K562 (cell line): Measurements from ENCODE around the gene WDR13. TPM values are rescaled to one million over a fixed set of nuclear protein-coding genes. Genes with fewer than 3 reads are reported as not detected.
A peak's percentile ranks its signal among the peaks of the same experiment; 100 is the strongest.

Source experiments
- CSDE1 ChIP-seq, 2 experiments: fragments of 450-650 bp; IDR thresholded peaks; 2 replicates each; pipeline ENCODE4 v1.6.1; 2016; ENCODE audit warnings: mild to moderate bottlenecking in 1 of 2
- EGR1 ChIP-seq: fragments of 450-650 bp; conservative IDR thresholded peaks from 2 replicates; pipeline ENCODE4 v1.6.1; 2017; ENCODE audit warnings: mild to moderate bottlenecking
- EP400 ChIP-seq: fragments of 450-650 bp; IDR thresholded peaks from 2 replicates; pipeline ENCODE4 v1.6.1; 2017; ENCODE audit warnings: antibody characterized with exemption, mild to moderate bottlenecking, moderate library complexity
- MCM5 ChIP-seq: fragments of 450-650 bp; IDR thresholded peaks from 2 replicates; pipeline ENCODE4 v1.6.1; 2016; ENCODE audit warnings: low read depth
- MTF1 ChIP-seq: fragments of 250-450 bp; sonication (Bioruptor Pico); IDR thresholded peaks from 2 replicates; pipeline ENCODE4 v1.9.0; 2021; ENCODE audit warnings: moderate library complexity, mild to moderate bottlenecking, inconsistent platforms, borderline replicate concordance
- NR3C1 ChIP-seq: sonication (generic); formaldehyde crosslinking; IDR thresholded peaks from 2 replicates; pipeline ENCODE4 v1.8.1; 2022; ENCODE audit warnings: missing genetic modification reagents
- RBM14 ChIP-seq: fragments of 200-400 bp; formaldehyde crosslinking; IDR thresholded peaks from 2 replicates; pipeline ENCODE4 v1.6.1; 2018; ENCODE audit warnings: low read depth, mild to moderate bottlenecking, low read length, moderate library complexity, borderline replicate concordance; ENCODE audit not compliant: insufficient read depth
- SIN3A ChIP-seq, 2 experiments: fragments of 150-350 bp in 1 of 2; IDR thresholded peaks; 2 replicates each; pipeline ENCODE4 v1.6.1; 2011 to 2016; ENCODE audit warnings: borderline replicate concordance in 2 of 2, low read depth in 2 of 2, low read length in 2 of 2, mild to moderate bottlenecking in 2 of 2, moderate library complexity in 2 of 2; ENCODE audit not compliant: control insufficient read depth in 1 of 2
- SIN3B ChIP-seq: fragments of 450-650 bp; IDR thresholded peaks from 2 replicates; pipeline ENCODE4 v1.6.1; 2017; ENCODE audit warnings: low read depth, mild to moderate bottlenecking, moderate library complexity
- SREBF1 ChIP-seq: fragments of 150-350 bp; IDR thresholded peaks from 2 replicates; pipeline ENCODE4 v1.6.1; 2014; ENCODE audit warnings: antibody characterized with exemption, low read depth, low read length, borderline replicate concordance
- TAF1 ChIP-seq: IDR thresholded peaks from 2 replicates; pipeline ENCODE4 v1.6.1; 2011; ENCODE audit warnings: mild to moderate bottlenecking, low read length, moderate library complexity; ENCODE audit not compliant: insufficient read depth, control insufficient read depth, severe bottlenecking; ENCODE audit errors: extremely low read depth
- TCF3 ChIP-seq: sonication (generic); formaldehyde crosslinking; IDR thresholded peaks from 2 replicates; pipeline ENCODE4 v1.4.0; 2020; ENCODE audit warnings: mild to moderate bottlenecking, missing genetic modification reagents
- ZKSCAN3 ChIP-seq: fragments of 250-450 bp; sonication (Bioruptor Pico); IDR thresholded peaks from 2 replicates; pipeline ENCODE4 v1.4.0; 2020
- polyA plus RNA-seq, 8 experiments: library from polyadenylated mRNA; depleted of rRNA in 4 of 8; stranded (reverse) in 5 of 8; unstranded in 3 of 8; fragments of >200 nt; fragmentation: Nextera tagmentation in 2 of 8; fragmentation: Illumina TruSeq in 1 of 8; extraction: Ambion mirVana in 2 of 8; extraction: Trizol in 1 of 8; gene quantifications; 2 replicates each; pipeline versions ENCODE4 v1.2.1 to v1.2.3, GENCODE V29; 2011 to 2014; ENCODE audit warnings: inconsistent platforms in 1 of 8, missing spikeins in 1 of 8
- total RNA-seq, 7 experiments: library from RNA; depleted of rRNA in 6 of 7; stranded (reverse); fragments of >200 nt in 6 of 7; fragmentation: Illumina TruSeq in 2 of 7; extraction: Trizol in 2 of 7; gene quantifications; 2 replicates each; pipeline versions ENCODE4 v1.2.1 to v1.2.3, GENCODE V29; 2011 to 2021; ENCODE audit warnings: low replicate concordance in 1 of 7
- TF ChIP-seq, protein P1 (sequence below): fragments of 450-650 bp; formaldehyde crosslinking; IDR thresholded peaks from 2 replicates; pipeline ENCODE4 v1.4.0; 2020; ENCODE audit warnings: mild to moderate bottlenecking, moderate library complexity
- TF ChIP-seq, protein P2 (sequence below): sonication (generic); formaldehyde crosslinking; IDR thresholded peaks from 2 replicates; pipeline ENCODE4 v1.8.0; 2022; ENCODE audit warnings: missing genetic modification reagents, mild to moderate bottlenecking, borderline replicate concordance
- TF ChIP-seq, protein P3 (sequence below): fragments of 150-350 bp; IDR thresholded peaks from 2 replicates; pipeline ENCODE4 v1.6.1; 2014; ENCODE audit warnings: low read depth, mild to moderate bottlenecking, low read length, borderline replicate concordance
- TF ChIP-seq, protein P4 (sequence below): fragments of 450-650 bp; IDR thresholded peaks from 2 replicates; pipeline ENCODE4 v1.6.1; 2017; ENCODE audit warnings: antibody characterized with exemption

WDR13 gene
- total and polyA plus RNA-seq, 9 of the 15 experiments (the other 6 are each of a cell fraction or from before 2014, with no cell fraction given) = 7.4 to 70.5 (median 31.4) TPM

DNA sequence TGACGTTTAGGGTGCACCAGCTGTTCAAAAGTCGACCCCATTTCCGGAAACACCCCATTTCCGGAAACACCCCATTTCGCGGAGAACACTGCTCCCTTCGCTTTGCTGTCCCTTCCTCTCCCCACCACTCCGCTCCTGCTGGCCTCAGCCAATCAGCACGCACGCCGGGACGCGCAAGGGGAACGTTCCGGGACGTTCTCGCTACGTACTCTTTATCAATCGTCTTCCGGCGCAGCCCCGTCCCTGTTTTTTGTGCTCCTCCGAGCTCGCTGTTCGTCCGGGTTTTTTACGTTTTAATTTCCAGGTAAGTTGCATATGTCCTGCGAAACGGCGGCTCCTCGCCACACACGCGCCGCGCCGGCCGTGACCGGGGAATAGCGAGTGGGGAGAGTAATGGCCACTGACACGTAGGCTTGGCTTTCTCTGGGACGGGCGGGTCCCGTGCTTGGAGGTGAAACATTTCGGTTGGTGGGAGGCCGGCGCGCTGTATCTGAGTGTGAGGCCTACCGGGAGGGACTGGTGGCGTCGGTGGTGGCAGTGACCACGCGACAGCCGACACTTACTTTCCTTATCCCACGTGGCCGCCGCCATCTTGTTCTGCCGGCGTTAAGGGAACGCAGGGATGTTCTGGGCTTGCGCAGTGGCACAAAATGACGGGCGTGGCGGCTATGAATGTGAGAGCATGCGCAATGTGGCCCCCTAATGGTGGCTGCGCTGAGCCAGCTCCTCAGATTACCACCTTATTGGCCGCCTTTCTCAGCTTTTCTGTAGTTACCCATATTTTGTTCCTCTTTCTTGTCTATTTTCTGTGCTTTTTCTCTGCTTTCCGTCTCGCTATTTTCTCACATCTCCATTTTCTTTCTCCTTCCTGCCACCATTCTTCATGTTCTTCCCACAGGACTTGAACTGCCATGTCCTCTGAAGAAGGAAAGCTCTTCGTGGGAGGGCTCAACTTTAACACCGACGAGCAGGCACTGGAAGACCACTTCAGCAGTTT is 22.7 kb upstream of the WDR13 start, which contains the start of gene RBM3 (continued):
- TF ChIP-seq, protein P1, sequence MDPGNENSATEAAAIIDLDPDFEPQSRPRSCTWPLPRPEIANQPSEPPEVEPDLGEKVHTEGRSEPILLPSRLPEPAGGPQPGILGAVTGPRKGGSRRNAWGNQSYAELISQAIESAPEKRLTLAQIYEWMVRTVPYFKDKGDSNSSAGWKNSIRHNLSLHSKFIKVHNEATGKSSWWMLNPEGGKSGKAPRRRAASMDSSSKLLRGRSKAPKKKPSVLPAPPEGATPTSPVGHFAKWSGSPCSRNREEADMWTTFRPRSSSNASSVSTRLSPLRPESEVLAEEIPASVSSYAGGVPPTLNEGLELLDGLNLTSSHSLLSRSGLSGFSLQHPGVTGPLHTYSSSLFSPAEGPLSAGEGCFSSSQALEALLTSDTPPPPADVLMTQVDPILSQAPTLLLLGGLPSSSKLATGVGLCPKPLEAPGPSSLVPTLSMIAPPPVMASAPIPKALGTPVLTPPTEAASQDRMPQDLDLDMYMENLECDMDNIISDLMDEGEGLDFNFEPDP (CRISPR knock-in tag) = no peak
- TF ChIP-seq ZKSCAN3 (CRISPR knock-in tag) = no peak
- peak; percentile 100 for TF ChIP-seq EP400
- TF ChIP-seq SREBF1 = no peak
- TF ChIP-seq EGR1 = peak; percentile 76
- TF ChIP-seq SIN3B = peak; percentile 41; the same call in 1 of the 2 replicates
- no peak for TF ChIP-seq NR3C1
- no peak for TF ChIP-seq TCF3 (CRISPR knock-in tag)
- peak; percentile 68 for TF ChIP-seq TAF1
- no peak for TF ChIP-seq MCM5
- no peak for TF ChIP-seq MTF1 (CRISPR knock-in tag)
- peak in 1 of 2 experiments; percentile 57; a peak in 1 of 4 replicates for TF ChIP-seq CSDE1 (IDR thresholded peaks at IDR 0.05)
- TF ChIP-seq, protein P2, sequence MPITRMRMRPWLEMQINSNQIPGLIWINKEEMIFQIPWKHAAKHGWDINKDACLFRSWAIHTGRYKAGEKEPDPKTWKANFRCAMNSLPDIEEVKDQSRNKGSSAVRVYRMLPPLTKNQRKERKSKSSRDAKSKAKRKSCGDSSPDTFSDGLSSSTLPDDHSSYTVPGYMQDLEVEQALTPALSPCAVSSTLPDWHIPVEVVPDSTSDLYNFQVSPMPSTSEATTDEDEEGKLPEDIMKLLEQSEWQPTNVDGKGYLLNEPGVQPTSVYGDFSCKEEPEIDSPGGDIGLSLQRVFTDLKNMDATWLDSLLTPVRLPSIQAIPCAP (CRISPR knock-in tag) = peak; percentile 59; the same call in 1 of the 2 replicates
- 0 out of 2 replicates have a peak, but pooled peaks have one; percentile 62 for TF ChIP-seq RBM14
- TF ChIP-seq SIN3A (IDR thresholded peaks at IDR 0.05; ENCODE audit: borderline replicate concordance in 2 of 2, control insufficient read depth in 1 of 2, low read depth in 2 of 2, low read length in 2 of 2) = peak; percentile 88 to 99; a peak in 3 of 4 replicates
- TF ChIP-seq, protein P3, sequence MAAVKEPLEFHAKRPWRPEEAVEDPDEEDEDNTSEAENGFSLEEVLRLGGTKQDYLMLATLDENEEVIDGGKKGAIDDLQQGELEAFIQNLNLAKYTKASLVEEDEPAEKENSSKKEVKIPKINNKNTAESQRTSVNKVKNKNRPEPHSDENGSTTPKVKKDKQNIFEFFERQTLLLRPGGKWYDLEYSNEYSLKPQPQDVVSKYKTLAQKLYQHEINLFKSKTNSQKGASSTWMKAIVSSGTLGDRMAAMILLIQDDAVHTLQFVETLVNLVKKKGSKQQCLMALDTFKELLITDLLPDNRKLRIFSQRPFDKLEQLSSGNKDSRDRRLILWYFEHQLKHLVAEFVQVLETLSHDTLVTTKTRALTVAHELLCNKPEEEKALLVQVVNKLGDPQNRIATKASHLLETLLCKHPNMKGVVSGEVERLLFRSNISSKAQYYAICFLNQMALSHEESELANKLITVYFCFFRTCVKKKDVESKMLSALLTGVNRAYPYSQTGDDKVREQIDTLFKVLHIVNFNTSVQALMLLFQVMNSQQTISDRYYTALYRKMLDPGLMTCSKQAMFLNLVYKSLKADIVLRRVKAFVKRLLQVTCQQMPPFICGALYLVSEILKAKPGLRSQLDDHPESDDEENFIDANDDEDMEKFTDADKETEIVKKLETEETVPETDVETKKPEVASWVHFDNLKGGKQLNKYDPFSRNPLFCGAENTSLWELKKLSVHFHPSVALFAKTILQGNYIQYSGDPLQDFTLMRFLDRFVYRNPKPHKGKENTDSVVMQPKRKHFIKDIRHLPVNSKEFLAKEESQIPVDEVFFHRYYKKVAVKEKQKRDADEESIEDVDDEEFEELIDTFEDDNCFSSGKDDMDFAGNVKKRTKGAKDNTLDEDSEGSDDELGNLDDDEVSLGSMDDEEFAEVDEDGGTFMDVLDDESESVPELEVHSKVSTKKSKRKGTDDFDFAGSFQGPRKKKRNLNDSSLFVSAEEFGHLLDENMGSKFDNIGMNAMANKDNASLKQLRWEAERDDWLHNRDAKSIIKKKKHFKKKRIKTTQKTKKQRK = no peak
- TF ChIP-seq, protein P4, sequence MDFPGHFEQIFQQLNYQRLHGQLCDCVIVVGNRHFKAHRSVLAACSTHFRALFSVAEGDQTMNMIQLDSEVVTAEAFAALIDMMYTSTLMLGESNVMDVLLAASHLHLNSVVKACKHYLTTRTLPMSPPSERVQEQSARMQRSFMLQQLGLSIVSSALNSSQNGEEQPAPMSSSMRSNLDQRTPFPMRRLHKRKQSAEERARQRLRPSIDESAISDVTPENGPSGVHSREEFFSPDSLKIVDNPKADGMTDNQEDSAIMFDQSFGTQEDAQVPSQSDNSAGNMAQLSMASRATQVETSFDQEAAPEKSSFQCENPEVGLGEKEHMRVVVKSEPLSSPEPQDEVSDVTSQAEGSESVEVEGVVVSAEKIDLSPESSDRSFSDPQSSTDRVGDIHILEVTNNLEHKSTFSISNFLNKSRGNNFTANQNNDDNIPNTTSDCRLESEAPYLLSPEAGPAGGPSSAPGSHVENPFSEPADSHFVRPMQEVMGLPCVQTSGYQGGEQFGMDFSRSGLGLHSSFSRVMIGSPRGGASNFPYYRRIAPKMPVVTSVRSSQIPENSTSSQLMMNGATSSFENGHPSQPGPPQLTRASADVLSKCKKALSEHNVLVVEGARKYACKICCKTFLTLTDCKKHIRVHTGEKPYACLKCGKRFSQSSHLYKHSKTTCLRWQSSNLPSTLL = no peak
